ENCODE measurements around the gene ZNF837.
"Not testable (repeated sequence)": the region's sequence is repeated elsewhere in the genome, so short reads cannot be mapped to it uniquely, and the experiment has no call there.

The ZNF837 gene

DNA sequence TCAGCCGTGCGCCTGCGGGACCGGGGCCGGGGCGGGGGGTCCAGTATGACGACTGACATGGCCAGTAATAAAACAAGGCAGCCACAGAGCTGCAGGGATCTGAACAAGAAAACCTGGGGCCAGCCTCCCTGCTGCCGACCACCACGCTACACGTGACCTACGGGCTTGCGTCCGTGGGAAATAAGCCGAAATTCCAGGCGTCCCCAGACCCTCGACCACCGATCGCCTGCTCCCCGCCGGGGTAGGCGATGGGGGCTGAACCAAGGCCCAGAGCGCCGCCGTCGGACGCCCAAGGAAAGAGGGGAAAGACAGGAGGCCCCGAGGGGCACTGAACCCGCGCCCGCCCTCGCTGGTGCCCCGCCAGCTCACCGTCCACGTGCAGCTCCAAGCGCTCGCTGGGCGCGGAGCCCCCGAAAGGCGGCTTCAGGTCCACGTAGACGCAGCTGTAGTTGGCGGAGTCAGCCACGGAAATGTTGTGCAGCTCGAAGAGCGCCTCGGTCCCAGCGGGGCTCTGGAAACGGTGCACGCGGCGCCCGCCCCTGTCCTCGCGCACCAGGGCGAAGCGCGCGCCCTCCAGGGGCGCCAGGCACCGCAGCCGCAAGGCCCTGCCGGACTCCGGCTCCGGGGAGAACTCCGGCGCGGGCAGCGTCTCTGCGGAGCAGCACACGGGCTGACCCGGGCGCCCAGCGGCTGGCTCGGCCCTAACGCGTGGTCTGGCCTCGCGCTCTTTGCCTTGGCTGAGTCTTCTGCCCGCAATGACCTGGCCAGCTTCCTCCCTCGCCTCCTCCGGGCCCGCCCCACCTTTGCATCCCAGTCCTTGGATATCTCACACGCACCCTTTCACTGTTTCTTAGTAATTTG, 30.6 kb downstream of the ZNF837 start:
- no peak for TF ChIP-seq LEF1 (IDR thresholded peaks at IDR 0.05; ENCODE audit: borderline replicate concordance)
- TF ChIP-seq BHLHE40 (IDR thresholded peaks at IDR 0.05; ENCODE audit: borderline replicate concordance): no peak
- no peak for TF ChIP-seq SP1 (IDR thresholded peaks at IDR 0.05)
- TF ChIP-seq NFRKB (IDR thresholded peaks at IDR 0.05): no peak
- TF ChIP-seq SUZ12 (IDR thresholded peaks at IDR 0.05): no peak
- TF ChIP-seq ARNT (IDR thresholded peaks at IDR 0.05): no peak
- TF ChIP-seq CTBP1 (IDR thresholded peaks at IDR 0.05; ENCODE audit: borderline replicate concordance): no peak
- no peak for TF ChIP-seq FOXA1 (IDR thresholded peaks at IDR 0.05)
- TF ChIP-seq ELF4 (IDR thresholded peaks at IDR 0.05): no peak
- TF ChIP-seq ZNF384 (IDR thresholded peaks at IDR 0.05): no peak
- TF ChIP-seq, protein P1, sequence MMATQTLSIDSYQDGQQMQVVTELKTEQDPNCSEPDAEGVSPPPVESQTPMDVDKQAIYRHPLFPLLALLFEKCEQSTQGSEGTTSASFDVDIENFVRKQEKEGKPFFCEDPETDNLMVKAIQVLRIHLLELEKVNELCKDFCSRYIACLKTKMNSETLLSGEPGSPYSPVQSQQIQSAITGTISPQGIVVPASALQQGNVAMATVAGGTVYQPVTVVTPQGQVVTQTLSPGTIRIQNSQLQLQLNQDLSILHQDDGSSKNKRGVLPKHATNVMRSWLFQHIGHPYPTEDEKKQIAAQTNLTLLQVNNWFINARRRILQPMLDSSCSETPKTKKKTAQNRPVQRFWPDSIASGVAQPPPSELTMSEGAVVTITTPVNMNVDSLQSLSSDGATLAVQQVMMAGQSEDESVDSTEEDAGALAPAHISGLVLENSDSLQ (IDR thresholded peaks at IDR 0.05): no peak
- TF ChIP-seq FOXM1 (IDR thresholded peaks at IDR 0.05; ENCODE audit: borderline replicate concordance): no peak
- no peak for TF ChIP-seq FOXK2 (IDR thresholded peaks at IDR 0.05)
- TF ChIP-seq L3MBTL2 (conservative IDR thresholded peaks at IDR 0.05): no peak
- no peak for TF ChIP-seq TARDBP (IDR thresholded peaks at IDR 0.05)
- no peak for TF ChIP-seq HDGF (IDR thresholded peaks at IDR 0.05; ENCODE audit: borderline replicate concordance)
- no peak for DNase-seq (ENCODE audit: extremely low spot score)
- CTCF ChIA-PET: no interaction called here
- POLR2A ChIA-PET: no interaction called here

DNA sequence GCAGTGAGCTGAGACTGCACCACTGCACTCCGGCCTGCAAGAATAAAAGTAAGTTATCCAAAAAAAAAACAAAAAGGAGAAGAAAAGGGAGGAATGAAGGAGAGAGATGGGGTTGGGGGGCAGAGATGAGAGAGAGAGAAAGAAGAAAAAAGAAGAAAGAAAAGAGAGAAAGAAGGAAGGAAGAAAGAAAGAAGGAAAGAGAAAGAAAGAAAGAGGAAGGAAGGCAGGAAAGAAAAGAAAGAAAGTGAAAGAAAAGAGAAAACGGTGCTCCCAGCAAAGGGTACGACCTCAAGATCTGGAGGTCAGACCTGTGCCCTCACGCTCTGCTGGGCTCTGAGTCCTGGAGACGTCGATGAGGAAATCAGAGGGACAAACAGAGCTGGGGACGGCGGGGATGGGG, 31.2 kb downstream of the ZNF837 start:
- no peak for TF ChIP-seq BHLHE40 (IDR thresholded peaks at IDR 0.05; ENCODE audit: borderline replicate concordance)
- TF ChIP-seq, protein P1 (IDR thresholded peaks at IDR 0.05): no peak
- TF ChIP-seq CTBP1 (IDR thresholded peaks at IDR 0.05; ENCODE audit: borderline replicate concordance): no peak
- no peak for TF ChIP-seq ARNT (IDR thresholded peaks at IDR 0.05)
- CTCF ChIA-PET: no interaction called here
- POLR2A ChIA-PET: no interaction called here
- no peak for DNase-seq (ENCODE audit: extremely low spot score)

DNA sequence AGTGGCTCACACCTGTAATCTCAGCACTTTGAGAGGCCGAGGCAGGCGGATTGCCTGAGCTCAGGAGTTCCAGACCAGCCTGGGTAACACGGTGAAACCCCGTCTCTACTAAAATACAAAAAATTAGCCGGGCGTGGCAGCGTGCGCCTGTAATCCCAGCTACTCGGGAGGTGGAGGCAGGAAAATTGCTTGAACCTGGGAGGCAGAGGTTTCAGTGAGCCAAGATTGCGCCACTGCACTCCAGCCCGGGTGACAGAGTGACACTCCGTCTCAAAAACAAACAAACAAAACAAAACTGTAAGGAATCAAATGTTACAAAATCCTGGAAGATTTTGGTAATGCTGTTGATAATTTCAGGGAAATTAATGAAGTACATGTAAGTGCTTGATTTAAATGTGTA, 32.8 kb downstream of the ZNF837 start:
- POLR2A ChIA-PET: interaction anchor here (1.1 to 4.4 kb wide), 4 partner anchors 9 to 172 kb away, joined by 4 to 30 read pairs (median 4); partner anchors contain the start of genes ZBTB45 and ZNF497
- DNase-seq (ENCODE audit: extremely low spot score); CTCF ChIA-PET: not testable (repeated sequence)

- ChIA-PET CTCF (no interaction called here), POLR2A (interaction anchor here (0.9 to 4.4 kb wide), 6 partner anchors 9 to 172 kb away, joined by 3 to 30 read pairs (median 4); partner anchors contain the start of genes ZBTB45, ZNF497 and ZNF544)
- TF ChIP-seq, protein P1 (IDR thresholded peaks at IDR 0.05): no peak
- peak; percentile 83 for TF ChIP-seq L3MBTL2 (conservative IDR thresholded peaks at IDR 0.05)
- peak; percentile 97 for DNase-seq (ENCODE audit: extremely low spot score)
Observed at GRCh38 chr19:58346961-58347929, 33.6 kb downstream of the ZNF837 start.

DNA sequence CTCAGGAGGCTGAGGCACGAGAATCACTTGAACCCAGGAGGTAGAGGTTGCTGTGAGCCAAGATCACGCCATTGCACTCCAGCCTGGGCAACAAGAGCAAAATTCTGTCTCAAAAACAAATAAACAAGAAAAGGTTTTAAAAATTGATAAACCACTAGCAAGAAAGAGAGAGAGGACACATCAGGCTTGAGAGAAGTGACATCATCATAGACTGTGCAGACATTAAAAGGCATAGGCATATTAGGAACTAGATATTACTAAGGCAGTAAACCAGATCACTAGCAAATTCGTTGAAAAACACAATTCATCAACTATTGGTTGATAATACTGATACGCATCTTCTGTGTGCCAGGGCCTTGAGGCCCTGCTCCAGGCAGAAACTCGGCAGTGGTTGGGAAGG, 35.3 kb downstream of the ZNF837 start:
- DNase-seq (ENCODE audit: extremely low spot score): no peak
- ChIA-PET POLR2A (interaction anchor here (0.8 to 4.4 kb wide), 2 partner anchors 17 to 18 kb away, joined by 3 to 30 read pairs; partner anchors contain the start of gene ZNF497), CTCF (no interaction called here)
- no peak for TF ChIP-seq ARNT (IDR thresholded peaks at IDR 0.05)
- TF ChIP-seq, protein P1 (IDR thresholded peaks at IDR 0.05): no peak
- no peak for TF ChIP-seq FOXK2 (IDR thresholded peaks at IDR 0.05)
- no peak for TF ChIP-seq SUZ12 (IDR thresholded peaks at IDR 0.05)
- TF ChIP-seq FOXM1 (IDR thresholded peaks at IDR 0.05; ENCODE audit: borderline replicate concordance): no peak
- no peak for TF ChIP-seq CTBP1 (IDR thresholded peaks at IDR 0.05; ENCODE audit: borderline replicate concordance)
- TF ChIP-seq BHLHE40 (IDR thresholded peaks at IDR 0.05; ENCODE audit: borderline replicate concordance): no peak
- TF ChIP-seq LEF1 (IDR thresholded peaks at IDR 0.05; ENCODE audit: borderline replicate concordance): no peak
- TF ChIP-seq L3MBTL2 (conservative IDR thresholded peaks at IDR 0.05): no peak
- no peak for TF ChIP-seq ZNF384 (IDR thresholded peaks at IDR 0.05)
- TF ChIP-seq FOXA1 (IDR thresholded peaks at IDR 0.05): no peak

Data from HEK293T (cell line).